HEK293 (cell line): ENCODE data around the gene FRAS1.

ENCODE experiments used
- CTCF ChIA-PET: fragments of 350-600 bp; formaldehyde crosslinking; extraction: SDS; loops from one replicate; lab custom pipeline; 2021; ENCODE audit warnings: antibody characterized with exemption; lab: Yijun Ruan, JAX
- POLR2A ChIA-PET: fragments of 300-600 bp; formaldehyde crosslinking; extraction: SDS; loops from one replicate; lab custom pipeline; 2020; ENCODE audit warnings: antibody characterized with exemption, inconsistent platforms; lab: Yijun Ruan, JAX
- H3K27ac ChIP-seq: fragments of 200-500 bp; sonication (Bioruptor generic); 2 replicates; pipeline ENCODE4 v1.5.1; 2014; ENCODE audit warnings: low read depth, low read length, control low read depth, inconsistent platforms; ENCODE audit errors: extremely low read depth
- H3K36me3 ChIP-seq, 2 experiments: fragments of 200-500 bp in 1 of 2; sonication (Bioruptor generic) in 1 of 2; 1 replicate in 1 of 2; 2 replicates in 1 of 2; pipeline ENCODE4 v1.5.1; 2014 to 2017; ENCODE audit warnings: inconsistent platforms in 2 of 2, low read length in 2 of 2; ENCODE audit not compliant: control insufficient read depth in 2 of 2, insufficient read depth in 1 of 2
- H3K4me1 ChIP-seq: fragments of 200-500 bp; sonication (Bioruptor generic); 2 replicates; pipeline ENCODE4 v1.5.1; 2014; ENCODE audit warnings: mild to moderate bottlenecking, low read length, inconsistent platforms; ENCODE audit not compliant: control insufficient read depth, insufficient read depth
- H3K4me3 ChIP-seq: 2 replicates; pipeline ENCODE4 v1.5.1; 2011; ENCODE audit warnings: low read depth, mild to moderate bottlenecking, control low read depth, low read length, moderate library complexity
- H3K9me3 ChIP-seq: fragments of 200-500 bp; sonication (Bioruptor generic); 2 replicates; pipeline ENCODE4 v1.5.1; 2014; ENCODE audit warnings: low read depth, low read length, inconsistent platforms; ENCODE audit not compliant: control insufficient read depth, insufficient read depth
- FEZF1 ChIP-seq: fragments of 450-650 bp; formaldehyde crosslinking; IDR thresholded peaks from 2 replicates; pipeline ENCODE4 v1.5.1; 2016; ENCODE audit warnings: missing biosample characterization, missing genetic modification characterization
- HOXD13 ChIP-seq: sonication (generic); formaldehyde crosslinking; IDR thresholded peaks from 2 replicates; pipeline ENCODE4 v1.8.0; 2022; ENCODE audit warnings: missing genetic modification reagents, borderline replicate concordance
- MZF1 ChIP-seq: fragments of 450-650 bp; formaldehyde crosslinking; IDR thresholded peaks from 2 replicates; pipeline ENCODE4 v1.5.1; 2017; ENCODE audit warnings: missing biosample characterization, missing genetic modification characterization, borderline replicate concordance
- OSR2 ChIP-seq: fragments of 450-650 bp; formaldehyde crosslinking; IDR thresholded peaks from 2 replicates; pipeline ENCODE4 v1.5.1; 2016; ENCODE audit warnings: missing biosample characterization, missing genetic modification characterization
- PRDM1 ChIP-seq: fragments of 450-650 bp; formaldehyde crosslinking; IDR thresholded peaks from 2 replicates; pipeline ENCODE4; 2016; ENCODE audit warnings: missing biosample characterization, missing genetic modification characterization
- RBAK ChIP-seq: fragments of 450-650 bp; formaldehyde crosslinking; IDR thresholded peaks from 2 replicates; pipeline ENCODE4 v1.5.1; 2016; ENCODE audit warnings: missing biosample characterization, missing genetic modification characterization
- SALL2 ChIP-seq: fragments of 450-650 bp; formaldehyde crosslinking; IDR thresholded peaks from 2 replicates; pipeline ENCODE4 v1.5.0; 2017; ENCODE audit warnings: missing biosample characterization, mild to moderate bottlenecking, missing genetic modification characterization, borderline replicate concordance
- TSHZ1 ChIP-seq: fragments of 450-650 bp; formaldehyde crosslinking; IDR thresholded peaks from 2 replicates; pipeline ENCODE4 v1.5.1; 2016; ENCODE audit warnings: missing biosample characterization, missing genetic modification characterization, borderline replicate concordance
- ZBTB48 ChIP-seq: fragments of 450-650 bp; formaldehyde crosslinking; IDR thresholded peaks from 2 replicates; pipeline ENCODE4 v1.5.1; 2016; ENCODE audit warnings: missing biosample characterization, missing genetic modification characterization
- ZBTB7A ChIP-seq: fragments of 450-650 bp; formaldehyde crosslinking; IDR thresholded peaks from 2 replicates; pipeline ENCODE4 v1.5.1; 2016; ENCODE audit warnings: low read depth, missing biosample characterization, missing genetic modification characterization
- ZFHX2 ChIP-seq: fragments of 450-650 bp; formaldehyde crosslinking; conservative IDR thresholded peaks from 2 replicates; pipeline ENCODE4 v1.5.1; 2016; ENCODE audit warnings: missing biosample characterization, missing genetic modification characterization
- ZNF132 ChIP-seq: fragments of 450-650 bp; formaldehyde crosslinking; IDR thresholded peaks from 2 replicates; pipeline ENCODE4 v1.5.1; 2017; ENCODE audit warnings: missing biosample characterization, missing genetic modification characterization, borderline replicate concordance
- ZNF19 ChIP-seq: fragments of 450-650 bp; formaldehyde crosslinking; IDR thresholded peaks from 2 replicates; pipeline ENCODE4; 2016; ENCODE audit warnings: missing biosample characterization, missing genetic modification characterization, low read depth
- ZNF23 ChIP-seq: fragments of 450-650 bp; formaldehyde crosslinking; IDR thresholded peaks from 2 replicates; pipeline ENCODE4 v1.5.1; 2016; ENCODE audit warnings: missing biosample characterization, missing genetic modification characterization, borderline replicate concordance
- ZNF239 ChIP-seq: fragments of 450-650 bp; formaldehyde crosslinking; IDR thresholded peaks from 2 replicates; pipeline ENCODE4 v1.5.1; 2016; ENCODE audit warnings: missing biosample characterization, missing genetic modification characterization
- ZNF248 ChIP-seq: fragments of 450-650 bp; formaldehyde crosslinking; IDR thresholded peaks from 2 replicates; pipeline ENCODE4 v1.5.1; 2017; ENCODE audit warnings: missing biosample characterization, missing genetic modification characterization
- ZNF302 ChIP-seq: fragments of 450-650 bp; formaldehyde crosslinking; IDR thresholded peaks from 2 replicates; pipeline ENCODE4 v1.5.1; 2016; ENCODE audit warnings: missing biosample characterization, missing genetic modification characterization, low read depth
- ZNF341 ChIP-seq: fragments of 450-650 bp; formaldehyde crosslinking; IDR thresholded peaks from 2 replicates; pipeline ENCODE4; 2016; ENCODE audit warnings: low read depth, missing biosample characterization, missing genetic modification characterization
- ZNF37A ChIP-seq: fragments of 450-650 bp; IDR thresholded peaks from 2 replicates; pipeline ENCODE4 v1.5.1; 2018; ENCODE audit warnings: missing biosample characterization, missing genetic modification characterization
- ZNF514 ChIP-seq: fragments of 450-650 bp; formaldehyde crosslinking; IDR thresholded peaks from 2 replicates; pipeline ENCODE4 v1.5.1; 2016; ENCODE audit warnings: missing biosample characterization, missing genetic modification characterization
- ZNF596 ChIP-seq: fragments of 450-650 bp; IDR thresholded peaks from 2 replicates; pipeline ENCODE4 v1.5.0; 2018; ENCODE audit warnings: missing biosample characterization, mild to moderate bottlenecking, missing genetic modification characterization, moderate library complexity
- ZNF623 ChIP-seq: fragments of 450-650 bp; formaldehyde crosslinking; IDR thresholded peaks from 2 replicates; pipeline ENCODE4 v1.5.1; 2016; ENCODE audit warnings: missing biosample characterization, missing genetic modification characterization
- ZNF624 ChIP-seq: fragments of 450-650 bp; formaldehyde crosslinking; IDR thresholded peaks from 2 replicates; pipeline ENCODE4 v1.5.1; 2017; ENCODE audit warnings: missing biosample characterization, missing genetic modification characterization
- ZNF670 ChIP-seq: fragments of 450-650 bp; formaldehyde crosslinking; IDR thresholded peaks from 2 replicates; pipeline ENCODE4 v1.5.1; 2016; ENCODE audit warnings: missing biosample characterization, missing genetic modification characterization, low read depth
- ZNF785 ChIP-seq: fragments of 450-650 bp; formaldehyde crosslinking; IDR thresholded peaks from 2 replicates; pipeline ENCODE4 v1.5.1; 2016; ENCODE audit warnings: missing biosample characterization, missing genetic modification characterization
- ZNF830 ChIP-seq: fragments of 450-650 bp; IDR thresholded peaks from 2 replicates; pipeline ENCODE4 v1.5.0; 2018; ENCODE audit warnings: missing biosample characterization, missing genetic modification characterization, low read depth, mild to moderate bottlenecking, moderate library complexity
- ZSCAN4 ChIP-seq: fragments of 450-650 bp; formaldehyde crosslinking; IDR thresholded peaks from 2 replicates; pipeline ENCODE4 v1.5.1; 2017; ENCODE audit warnings: missing biosample characterization, missing genetic modification characterization
- TF ChIP-seq, protein P1 (sequence below): fragments of 450-650 bp; formaldehyde crosslinking; IDR thresholded peaks from 2 replicates; pipeline ENCODE4 v1.5.1; 2016; ENCODE audit warnings: missing biosample characterization, missing genetic modification characterization

The FRAS1 gene

DNA sequence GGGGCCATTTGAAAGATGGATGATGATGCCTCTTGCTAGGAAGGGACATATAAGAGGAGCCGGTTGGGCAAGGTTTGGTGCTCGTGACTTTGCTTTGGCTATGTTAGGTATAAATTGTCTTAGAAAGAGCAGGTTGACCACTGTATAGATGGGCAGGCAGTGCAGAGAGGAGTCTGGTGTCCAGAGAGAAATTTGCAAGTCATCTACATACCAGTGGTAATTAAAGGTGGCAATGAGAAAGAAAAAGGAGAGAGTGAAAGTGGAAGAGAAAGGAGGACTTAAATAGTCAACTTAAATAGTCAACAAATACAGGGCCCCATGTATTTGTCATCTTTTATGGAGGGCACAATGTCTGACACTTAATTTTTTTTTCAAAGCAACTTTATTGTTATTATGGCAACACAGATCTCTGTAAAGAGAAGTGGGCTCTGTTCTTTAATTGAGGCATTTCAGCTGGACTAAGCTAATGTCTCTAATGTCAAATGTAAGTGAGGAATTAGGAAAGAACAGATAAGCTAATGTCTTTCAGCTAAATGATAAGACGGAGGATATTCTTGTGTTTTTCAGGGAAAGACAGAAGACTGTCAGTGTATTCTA lies 419.1 kb downstream of the FRAS1 start:
- Histone ChIP-seq H3K9me3 (no peaks in the 10 kb centered on the region), H3K36me3 (peaks cover 0 to 17% of the 10 kb centered on the region in 2 experiments; a peak in 1 of 3 replicates), H3K4me1 (no peaks in the 10 kb centered on the region), H3K4me3 (no peak overlapping the region), H3K27ac (no peak overlapping the region)
- TF ChIP-seq PRDM1 (tag by site-specific recombination): 0 out of 2 replicates have a peak, but pooled peaks have one; percentile 14
- no peak for TF ChIP-seq ZNF248
- POLR2A ChIA-PET: no interaction called here
- CTCF ChIA-PET: no interaction called here

- CTCF ChIA-PET: no interaction called here
- Histone ChIP-seq H3K4me1 (no peaks in the 10 kb centered on the region), H3K36me3 (peaks cover 0 to 16% of the 10 kb centered on the region in 2 experiments; a peak in 1 of 3 replicates), H3K4me3 (no peak overlapping the region), H3K9me3 (no peaks in the 10 kb centered on the region), H3K27ac (no peak overlapping the region)
- TF ChIP-seq ZNF239: no peak
- no peak for TF ChIP-seq ZNF19 (tag by site-specific recombination)
- no peak for TF ChIP-seq ZNF341
- TF ChIP-seq ZNF37A: no peak
- TF ChIP-seq MZF1 (tag by site-specific recombination): no peak
- TF ChIP-seq ZNF23: no peak
- no peak for TF ChIP-seq TSHZ1 (tag by site-specific recombination)
- no peak for TF ChIP-seq ZFHX2 (tag by site-specific recombination)
- TF ChIP-seq SALL2 (tag by site-specific recombination): no peak
- no peak for TF ChIP-seq HOXD13
- no peak for TF ChIP-seq ZNF132 (tag by site-specific recombination)
- no peak for TF ChIP-seq ZNF624 (tag by site-specific recombination)
- no peak for TF ChIP-seq ZNF830
- TF ChIP-seq ZNF302 (tag by site-specific recombination): no peak
- no peak for TF ChIP-seq ZNF670
- POLR2A ChIA-PET: no interaction called here
Observed at GRCh38 chr4:78477276-78477675, 420.2 kb downstream of the FRAS1 start.

- POLR2A ChIA-PET: no interaction called here
- Histone ChIP-seq H3K9me3 (no peaks in the 10 kb centered on the region), H3K4me1 (no peaks in the 10 kb centered on the region), H3K4me3 (no peak overlapping the region), H3K27ac (no peak overlapping the region), H3K36me3 (peaks cover 0 to 18% of the 10 kb centered on the region in 2 experiments; a peak in 1 of 3 replicates)
- TF ChIP-seq ZNF785 (tag by site-specific recombination): no peak
- no peak for TF ChIP-seq ZBTB7A (tag by site-specific recombination)
- TF ChIP-seq OSR2 (tag by site-specific recombination): no peak
- no peak for TF ChIP-seq ZNF623 (tag by site-specific recombination)
- no peak for TF ChIP-seq ZNF514 (tag by site-specific recombination)
- no peak for TF ChIP-seq ZNF596 (tag by site-specific recombination)
- no peak for TF ChIP-seq ZSCAN4
- TF ChIP-seq, protein P1, sequence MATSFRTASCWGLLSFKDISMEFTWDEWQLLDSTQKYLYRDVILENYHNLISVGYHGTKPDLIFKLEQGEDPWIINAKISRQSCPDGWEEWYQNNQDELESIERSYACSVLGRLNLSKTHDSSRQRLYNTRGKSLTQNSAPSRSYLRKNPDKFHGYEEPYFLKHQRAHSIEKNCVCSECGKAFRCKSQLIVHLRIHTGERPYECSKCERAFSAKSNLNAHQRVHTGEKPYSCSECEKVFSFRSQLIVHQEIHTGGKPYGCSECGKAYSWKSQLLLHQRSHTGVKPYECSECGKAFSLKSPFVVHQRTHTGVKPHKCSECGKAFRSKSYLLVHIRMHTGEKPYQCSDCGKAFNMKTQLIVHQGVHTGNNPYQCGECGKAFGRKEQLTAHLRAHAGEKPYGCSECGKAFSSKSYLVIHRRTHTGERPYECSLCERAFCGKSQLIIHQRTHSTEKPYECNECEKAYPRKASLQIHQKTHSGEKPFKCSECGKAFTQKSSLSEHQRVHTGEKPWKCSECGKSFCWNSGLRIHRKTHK (tag by site-specific recombination): no peak
- TF ChIP-seq FEZF1 (tag by site-specific recombination): no peak
- no peak for TF ChIP-seq RBAK (tag by site-specific recombination)
- no peak for TF ChIP-seq ZBTB48
- CTCF ChIA-PET: no interaction called here
Observed at GRCh38 chr4:78478523-78478922, 421.4 kb downstream of the FRAS1 start.
